ENCODE results near the gene SPATA6.

DNA sequence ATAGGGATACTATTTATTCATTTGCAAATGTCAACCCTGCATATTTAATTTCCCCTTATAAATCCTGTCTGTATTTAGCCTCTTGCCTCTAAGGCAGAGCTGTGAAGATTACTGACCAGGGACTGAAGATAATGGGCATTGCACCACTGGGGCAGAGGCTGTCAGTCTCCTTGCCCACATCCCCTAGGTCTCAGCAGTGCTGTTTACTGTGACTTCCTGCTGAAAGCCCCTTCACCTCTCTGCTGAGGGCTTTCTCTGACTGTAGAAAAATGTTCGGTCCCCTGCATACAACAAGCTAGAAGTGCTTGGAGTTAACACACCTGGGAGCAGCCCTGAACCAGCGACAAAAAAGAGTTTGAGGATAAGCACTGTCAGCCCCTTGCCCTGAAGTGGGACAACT, 220.7 kb downstream of the SPATA6 start:
- no peak for TF ChIP-seq CTCF (IDR thresholded peaks at IDR 0.05; ENCODE audit: low read length)
- TF ChIP-seq EZH2 (IDR thresholded peaks at IDR 0.05; ENCODE audit: borderline replicate concordance, low read length) = no peak

Measured in OCI-LY1 (cell line).